ENCODE data around the gene KANK4.

Gene KANK4

GRCh38 chr1:62299426-62300200, 19.6 kb downstream of the KANK4 start:
- TF ChIP-seq CTCF (IDR thresholded peaks at IDR 0.05): no peak
- no peak for DNase-seq (ENCODE audit: low spot score)
- H3K27ac ChIP-seq: no peak overlapping the region
- no peak overlapping the region for H3K4me3 ChIP-seq

- DNase-seq (ENCODE audit: low spot score): no peak
- H3K27ac ChIP-seq: no peak overlapping the region
- no peak for TF ChIP-seq CTCF (IDR thresholded peaks at IDR 0.05)
- no peak overlapping the region for H3K4me3 ChIP-seq
Measured at GRCh38 chr1:62295921-62296491, 23.2 kb downstream of the KANK4 start.

- no peak for TF ChIP-seq CTCF (IDR thresholded peaks at IDR 0.05)
- no peak for DNase-seq (ENCODE audit: low spot score)
- Histone ChIP-seq H3K27ac (no peak overlapping the region), H3K4me3 (no peak overlapping the region)
Measured at GRCh38 chr1:62294261-62294660, 25.0 kb downstream of the KANK4 start.

- TF ChIP-seq CTCF (IDR thresholded peaks at IDR 0.05): no peak
- DNase-seq (ENCODE audit: low spot score): no peak
- no peak overlapping the region for H3K27ac ChIP-seq
- no peak overlapping the region for H3K4me3 ChIP-seq
Measured at GRCh38 chr1:62288662-62289061, 30.6 kb downstream of the KANK4 start.

GRCh38 chr1:62288224-62288623, 31.0 kb downstream of the KANK4 start:
- no peak overlapping the region for H3K27ac ChIP-seq
- no peak for TF ChIP-seq CTCF (IDR thresholded peaks at IDR 0.05)
- no peak overlapping the region for H3K4me3 ChIP-seq
- DNase-seq (ENCODE audit: low spot score): no peak

GRCh38 chr1:62286786-62287224, 32.4 kb downstream of the KANK4 start:
- H3K27ac ChIP-seq: no peak overlapping the region
- H3K4me3 ChIP-seq: no peak overlapping the region
- no peak for DNase-seq (ENCODE audit: low spot score)
- no peak for TF ChIP-seq CTCF (IDR thresholded peaks at IDR 0.05)
